GM12865 (cell line): ENCODE data around the gene DCAF16.

Source experiments
- DNase-seq: peaks from one replicate; pipeline ENCODE4 v3.0.0; 2010; ENCODE audit warnings: low read depth
- H3K4me3 ChIP-seq: 2 replicates; pipeline ENCODE4 v1.5.1; 2011; ENCODE audit warnings: mild to moderate bottlenecking, low read depth, low read length, control low read depth
- TF ChIP-seq, protein P1 (sequence below): IDR thresholded peaks from 2 replicates; pipeline ENCODE4 v1.5.1; 2011; ENCODE audit warnings: low read length, control low read depth, low read depth, inconsistent platforms; ENCODE audit not compliant: insufficient read depth; ENCODE audit errors: missing control alignments

DCAF16 gene

GRCh38 chr4:17770845-17771244 is 39.7 kb downstream of the DCAF16 start:
- DNase-seq, result no peak
- H3K4me3 ChIP-seq, result no peak overlapping the region
- TF ChIP-seq, protein P1, sequence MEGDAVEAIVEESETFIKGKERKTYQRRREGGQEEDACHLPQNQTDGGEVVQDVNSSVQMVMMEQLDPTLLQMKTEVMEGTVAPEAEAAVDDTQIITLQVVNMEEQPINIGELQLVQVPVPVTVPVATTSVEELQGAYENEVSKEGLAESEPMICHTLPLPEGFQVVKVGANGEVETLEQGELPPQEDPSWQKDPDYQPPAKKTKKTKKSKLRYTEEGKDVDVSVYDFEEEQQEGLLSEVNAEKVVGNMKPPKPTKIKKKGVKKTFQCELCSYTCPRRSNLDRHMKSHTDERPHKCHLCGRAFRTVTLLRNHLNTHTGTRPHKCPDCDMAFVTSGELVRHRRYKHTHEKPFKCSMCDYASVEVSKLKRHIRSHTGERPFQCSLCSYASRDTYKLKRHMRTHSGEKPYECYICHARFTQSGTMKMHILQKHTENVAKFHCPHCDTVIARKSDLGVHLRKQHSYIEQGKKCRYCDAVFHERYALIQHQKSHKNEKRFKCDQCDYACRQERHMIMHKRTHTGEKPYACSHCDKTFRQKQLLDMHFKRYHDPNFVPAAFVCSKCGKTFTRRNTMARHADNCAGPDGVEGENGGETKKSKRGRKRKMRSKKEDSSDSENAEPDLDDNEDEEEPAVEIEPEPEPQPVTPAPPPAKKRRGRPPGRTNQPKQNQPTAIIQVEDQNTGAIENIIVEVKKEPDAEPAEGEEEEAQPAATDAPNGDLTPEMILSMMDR, result no peak

DNA sequence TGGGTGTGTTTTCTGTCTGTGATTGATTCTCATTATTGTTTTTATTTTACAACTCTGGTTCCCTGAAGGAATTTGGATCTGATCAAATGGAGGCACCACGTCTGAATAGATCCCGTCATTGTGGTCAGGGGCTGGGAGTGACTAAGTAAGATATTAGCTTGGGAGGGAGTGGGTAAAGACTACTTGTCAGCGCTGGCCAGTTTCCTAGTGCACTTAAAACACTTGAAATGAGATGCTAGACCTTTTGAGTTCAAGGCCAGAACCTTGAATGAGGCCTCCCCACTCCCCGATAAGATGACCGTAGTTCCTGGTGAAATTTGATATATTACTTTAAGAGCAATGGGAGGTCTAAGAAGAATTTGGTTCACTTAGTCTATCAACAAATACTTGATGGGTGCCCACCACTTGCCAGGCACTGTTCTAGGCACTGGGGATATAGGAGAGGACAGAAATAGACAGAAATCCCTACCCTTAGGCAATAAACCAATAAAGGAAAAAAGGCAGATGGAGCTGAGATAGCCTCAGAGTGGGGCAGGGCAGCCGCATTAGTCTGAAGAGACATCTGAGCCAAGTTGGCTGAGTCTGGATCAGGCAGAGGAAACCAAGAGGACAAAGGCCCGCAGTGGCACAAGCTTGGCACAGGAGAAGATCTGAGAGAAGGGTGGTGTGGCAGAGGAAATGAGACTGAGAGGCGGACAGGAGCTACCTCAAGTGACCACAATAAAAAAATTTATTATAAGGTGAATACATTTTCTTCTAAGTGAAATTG is 41.0 kb downstream of the DCAF16 start:
- TF ChIP-seq, protein P1, result no peak
- H3K4me3 ChIP-seq, result no peak overlapping the region
- DNase-seq, result no peak

- H3K4me3 ChIP-seq, result no peak overlapping the region
- no peak for DNase-seq
- TF ChIP-seq, protein P1, result no peak
These were observed 43.6 kb downstream of the DCAF16 start for GRCh38 chr4:17766826-17767458.

DNA sequence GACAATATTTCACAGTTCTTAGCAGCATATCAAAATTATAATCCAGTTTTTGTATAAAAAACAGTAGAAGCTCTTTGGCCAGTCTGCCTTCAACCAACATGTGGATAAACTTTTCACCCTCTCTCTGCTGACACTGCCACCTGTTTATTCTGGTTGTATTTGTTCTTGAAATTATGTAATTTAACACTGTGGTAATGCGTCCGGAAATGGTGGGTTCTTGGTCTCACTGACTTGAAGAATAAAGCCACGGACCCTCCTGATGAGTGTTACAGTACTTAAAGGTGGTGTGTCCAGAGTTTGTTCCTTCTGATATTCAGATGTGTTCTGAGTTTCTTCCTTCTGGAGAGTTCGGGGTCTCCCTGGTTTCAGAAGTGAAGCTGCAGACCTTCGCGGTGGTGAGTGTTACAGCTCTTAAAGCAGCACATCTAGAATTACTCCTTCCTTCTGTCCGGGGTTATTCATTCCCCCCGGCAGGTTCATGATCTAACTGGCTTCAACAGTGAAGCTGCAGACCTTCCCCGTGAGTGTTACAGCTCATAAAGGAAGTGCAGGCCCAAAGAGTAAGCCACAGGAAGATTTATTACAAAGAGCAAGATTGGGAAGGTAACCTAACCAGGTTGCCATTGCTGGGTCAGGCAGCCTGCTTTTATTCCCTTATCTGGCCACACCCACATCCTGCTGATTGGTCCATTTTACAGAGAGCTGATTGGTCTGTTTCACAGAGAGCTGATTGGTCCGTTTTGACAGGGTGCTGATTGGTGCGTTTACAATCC is 44.9 kb downstream of the DCAF16 start:
- no peak overlapping the region for H3K4me3 ChIP-seq
- DNase-seq, result no peak
- TF ChIP-seq, protein P1, result no peak

- no peak for DNase-seq
- no peak overlapping the region for H3K4me3 ChIP-seq
- TF ChIP-seq, protein P1, result no peak
These were observed 46.6 kb downstream of the DCAF16 start for GRCh38 chr4:17763931-17764330.

DNA sequence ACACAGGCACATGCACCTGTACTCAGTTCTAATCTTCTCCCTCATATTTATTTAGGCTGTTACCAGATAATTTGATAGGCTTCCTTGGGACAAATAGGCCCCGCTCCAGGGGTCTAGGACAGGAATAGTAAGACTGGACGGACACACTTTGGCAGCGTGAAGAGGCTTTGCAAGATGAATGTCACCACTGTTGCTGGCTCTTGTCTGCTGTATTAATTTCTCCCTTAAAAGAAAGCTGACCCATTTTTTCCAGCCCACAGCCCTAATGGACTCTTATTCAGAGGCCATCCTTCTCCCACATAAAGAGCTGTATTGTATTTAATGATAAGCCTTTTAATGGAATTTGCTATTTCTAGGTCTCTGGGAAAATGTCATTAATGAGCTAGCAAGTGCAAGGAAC is 47.1 kb downstream of the DCAF16 start:
- TF ChIP-seq, protein P1, result no peak
- DNase-seq, result no peak
- H3K4me3 ChIP-seq, result no peak overlapping the region
